ENCODE data around the gene DENND1C. TPM values are rescaled to one million over a fixed set of nuclear protein-coding genes. Genes with fewer than 3 reads are reported as not detected.

DENND1C gene
- total RNA-seq, 1 donor from 2014 or later, result not detected

DNA sequence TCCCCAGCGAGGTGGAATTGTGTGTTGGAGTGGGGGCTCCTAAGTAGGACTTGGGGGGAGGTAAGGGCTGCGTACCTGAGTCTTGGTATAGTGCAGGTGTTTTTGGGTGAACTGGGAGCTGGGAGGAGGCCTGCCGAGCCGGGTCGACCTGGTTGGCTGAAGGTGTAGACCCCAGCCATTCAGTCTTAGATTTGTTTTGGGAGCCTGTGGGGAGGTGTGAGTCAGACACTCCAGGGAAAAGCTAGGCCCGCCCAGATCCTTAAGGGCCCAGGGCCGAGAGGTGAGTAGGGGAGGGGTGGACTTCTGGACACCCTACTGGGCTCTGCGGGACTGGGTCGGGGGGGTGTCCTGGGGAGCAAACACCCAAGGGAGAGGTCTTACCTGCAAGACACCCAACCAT, 16.6 kb downstream of the DENND1C start:
- H3K79me2 ChIP-seq (ENCODE audit: low read depth), result no peaks in the 10 kb centered on the region
- peak overlapping the region; percentile 6 for H3K4me3 Mint-ChIP-seq
- H3K4me3 ChIP-seq, result peak overlapping the region; percentile 56
- no peak overlapping the region for H3K27ac Mint-ChIP-seq
- H3K4me1 ChIP-seq, result peaks cover 5% of the 10 kb centered on the region
- no peak overlapping the region for H3K27ac ChIP-seq
- H3K27me3 Mint-ChIP-seq (ENCODE audit: insufficient read depth, low read depth), result peaks cover 54% of the 10 kb centered on the region
- H4K20me1 ChIP-seq (ENCODE audit: low read depth), result no peaks in the 10 kb centered on the region
- no peaks in the 10 kb centered on the region for H3K9me3 ChIP-seq (ENCODE audit: low read depth)
- no peaks in the 10 kb centered on the region for H3K36me3 Mint-ChIP-seq
- H3K9me3 Mint-ChIP-seq, result peaks cover 4% of the 10 kb centered on the region
- H3K4me1 Mint-ChIP-seq, result peaks cover 10% of the 10 kb centered on the region
- no peak for DNase-seq (ENCODE audit: low spot score)
- no peaks in the 10 kb centered on the region for H3K36me3 ChIP-seq
- H3F3A ChIP-seq (ENCODE audit: low read depth), result peaks cover 13% of the 10 kb centered on the region
- H3K27me3 ChIP-seq, result peaks cover 44% of the 10 kb centered on the region
- H2AFZ ChIP-seq (replicated peaks), result peak overlapping the region; percentile 69
- no peak overlapping the region for H3K9ac ChIP-seq
- TF ChIP-seq EZH2phosphoT487 (IDR thresholded peaks at IDR 0.05) (no peak), EZH2 (IDR thresholded peaks at IDR 0.05) (no peak)
- TF ChIP-seq, protein P1, sequence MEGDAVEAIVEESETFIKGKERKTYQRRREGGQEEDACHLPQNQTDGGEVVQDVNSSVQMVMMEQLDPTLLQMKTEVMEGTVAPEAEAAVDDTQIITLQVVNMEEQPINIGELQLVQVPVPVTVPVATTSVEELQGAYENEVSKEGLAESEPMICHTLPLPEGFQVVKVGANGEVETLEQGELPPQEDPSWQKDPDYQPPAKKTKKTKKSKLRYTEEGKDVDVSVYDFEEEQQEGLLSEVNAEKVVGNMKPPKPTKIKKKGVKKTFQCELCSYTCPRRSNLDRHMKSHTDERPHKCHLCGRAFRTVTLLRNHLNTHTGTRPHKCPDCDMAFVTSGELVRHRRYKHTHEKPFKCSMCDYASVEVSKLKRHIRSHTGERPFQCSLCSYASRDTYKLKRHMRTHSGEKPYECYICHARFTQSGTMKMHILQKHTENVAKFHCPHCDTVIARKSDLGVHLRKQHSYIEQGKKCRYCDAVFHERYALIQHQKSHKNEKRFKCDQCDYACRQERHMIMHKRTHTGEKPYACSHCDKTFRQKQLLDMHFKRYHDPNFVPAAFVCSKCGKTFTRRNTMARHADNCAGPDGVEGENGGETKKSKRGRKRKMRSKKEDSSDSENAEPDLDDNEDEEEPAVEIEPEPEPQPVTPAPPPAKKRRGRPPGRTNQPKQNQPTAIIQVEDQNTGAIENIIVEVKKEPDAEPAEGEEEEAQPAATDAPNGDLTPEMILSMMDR (IDR thresholded peaks at IDR 0.05), result no peak
- H3K4me2 ChIP-seq, result peak overlapping the region; percentile 86

DNA sequence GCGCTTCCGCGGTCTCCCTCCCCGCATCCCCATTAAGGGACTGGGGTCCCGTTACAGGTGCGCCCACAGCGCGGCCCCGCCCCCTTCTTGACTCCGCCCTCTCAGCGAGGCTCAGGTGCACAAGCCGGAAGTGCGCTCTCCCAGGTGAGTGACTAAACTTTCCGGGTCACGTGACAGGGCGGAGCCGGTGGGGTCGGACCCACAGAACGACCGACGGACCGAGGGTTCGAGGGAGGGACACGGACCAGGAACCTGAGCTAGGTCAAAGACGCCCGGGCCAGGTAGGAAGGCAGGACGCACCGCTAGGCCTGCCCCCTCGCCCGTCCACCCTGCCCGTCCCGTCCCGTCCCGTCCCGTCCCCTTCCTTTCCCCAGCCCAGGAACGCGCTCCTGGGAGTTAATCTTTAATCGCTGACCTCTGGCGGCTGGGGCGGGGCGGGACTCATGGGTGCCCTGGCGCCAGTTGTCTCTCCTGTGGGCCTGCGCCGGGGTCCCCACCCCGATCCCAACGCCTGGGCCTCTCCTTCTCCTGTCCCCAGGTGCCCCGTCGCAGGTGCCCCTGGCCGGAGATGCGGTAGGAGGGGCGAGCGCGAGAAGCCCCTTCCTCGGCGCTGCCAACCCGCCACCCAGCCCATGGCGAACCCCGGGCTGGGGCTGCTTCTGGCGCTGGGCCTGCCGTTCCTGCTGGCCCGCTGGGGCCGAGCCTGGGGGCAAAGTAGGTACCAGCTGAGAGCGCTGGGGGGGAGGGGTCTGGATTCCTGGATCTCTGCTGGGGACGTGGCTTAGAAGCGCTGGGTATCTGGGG, 17.3 kb downstream of the DENND1C start, which contains the start of gene CRB3:
Gene CRB3 (plus strand): TSS at position 202 of the 804 bp plus-strand sequence. CDS start 431 bp downstream, at position 633.
- peaks cover 44% of the 10 kb centered on the region for H3K27me3 ChIP-seq
- H3K4me3 ChIP-seq, result peak within 1 kb of the TSS; percentile 56
- Mint-ChIP-seq H3K27me3 (ENCODE audit: insufficient read depth, low read depth) (peaks cover 50% of the 10 kb centered on the region), H3K27ac (no peak within 1 kb of the TSS), H3K9me3 (peaks cover 4% of the 10 kb centered on the region), H3K4me1 (peaks cover 9% of the 10 kb centered on the region), H3K4me3 (peak within 1 kb of the TSS; percentile 6), H3K36me3 (no peaks in the 10 kb centered on the region)
- H3K9ac ChIP-seq, result no peak within 1 kb of the TSS
- H2AFZ ChIP-seq (replicated peaks), result peak within 1 kb of the TSS; percentile 69
- no peaks in the 10 kb centered on the region for H4K20me1 ChIP-seq (ENCODE audit: low read depth)
- TF ChIP-seq, protein P1 (IDR thresholded peaks at IDR 0.05), result no peak
- TF ChIP-seq EZH2phosphoT487 (IDR thresholded peaks at IDR 0.05) (peak; percentile 59), EZH2 (IDR thresholded peaks at IDR 0.05) (peak; percentile 80)
- no peaks in the 10 kb centered on the region for H3K36me3 ChIP-seq
- no peak within 1 kb of the TSS for H3K27ac ChIP-seq
- no peaks in the 10 kb centered on the region for H3K79me2 ChIP-seq (ENCODE audit: low read depth)
- no peaks in the 10 kb centered on the region for H3K9me3 ChIP-seq (ENCODE audit: low read depth)
- peaks cover 13% of the 10 kb centered on the region for H3F3A ChIP-seq (ENCODE audit: low read depth)
- H3K4me2 ChIP-seq, result peak within 1 kb of the TSS; percentile 86
- DNase-seq (ENCODE audit: low spot score), result peak; percentile 53
- H3K4me1 ChIP-seq, result peaks cover 5% of the 10 kb centered on the region

DNA sequence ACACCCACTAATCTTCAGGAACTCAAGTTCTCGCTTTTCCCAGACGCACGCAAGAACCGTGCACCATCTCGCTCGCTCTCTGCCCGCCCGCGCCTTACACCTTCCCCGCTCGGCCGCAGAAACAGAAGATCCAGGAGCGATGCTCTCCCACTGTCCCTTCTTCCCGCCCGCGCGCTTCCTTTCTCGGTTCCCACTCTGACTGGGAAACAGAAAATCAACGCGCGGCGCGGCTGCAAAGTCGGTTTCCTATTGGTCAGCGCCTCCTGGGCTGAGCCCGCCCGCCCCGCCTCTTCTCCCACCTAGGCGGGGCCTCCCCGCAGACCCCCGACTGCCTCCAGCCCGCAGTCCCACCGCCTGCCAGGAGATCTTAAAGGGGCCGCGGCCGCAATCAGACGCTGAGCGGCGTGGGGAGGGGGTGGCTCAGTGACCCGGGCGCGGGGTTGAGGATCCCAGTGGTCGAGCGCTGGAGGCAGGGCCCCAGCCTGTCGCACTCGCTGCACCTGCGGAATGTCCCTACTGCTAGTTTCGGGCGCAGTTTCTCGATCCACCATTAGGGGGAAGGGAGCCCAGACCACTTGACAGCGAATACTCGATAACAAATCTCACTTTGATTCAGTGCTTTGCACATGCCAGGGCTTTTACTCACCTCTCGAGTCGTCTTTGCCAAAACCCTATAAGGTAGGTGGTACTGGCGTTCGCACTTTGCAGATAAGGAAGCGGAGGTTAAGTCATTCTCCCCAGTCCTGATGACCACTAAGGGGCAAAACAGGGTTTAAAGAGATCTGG, 21.3 kb downstream of the DENND1C start:
- H3K4me3 Mint-ChIP-seq, result peak overlapping the region; percentile 94
- DNase-seq (ENCODE audit: low spot score), result peak; percentile 100
- peaks cover 6% of the 10 kb centered on the region for H3K9me3 Mint-ChIP-seq
- TF ChIP-seq EZH2 (IDR thresholded peaks at IDR 0.05), result no peak
- TF ChIP-seq, protein P1 (IDR thresholded peaks at IDR 0.05), result peak; percentile 67
- Histone ChIP-seq H3F3A (ENCODE audit: low read depth) (peaks cover 13% of the 10 kb centered on the region), H4K20me1 (ENCODE audit: low read depth) (no peaks in the 10 kb centered on the region), H3K9me3 (ENCODE audit: low read depth) (no peaks in the 10 kb centered on the region), H3K4me3 (peak overlapping the region; percentile 76), H3K27me3 (peaks cover 48% of the 10 kb centered on the region), H3K4me1 (peaks cover 5% of the 10 kb centered on the region), H3K79me2 (ENCODE audit: low read depth) (no peaks in the 10 kb centered on the region), H3K36me3 (no peaks in the 10 kb centered on the region), H3K9ac (no peak overlapping the region), H3K4me2 (peak overlapping the region; percentile 95), H3K27ac (no peak overlapping the region), H2AFZ (replicated peaks) (peak overlapping the region; percentile 64)
- peaks cover 35% of the 10 kb centered on the region for H3K27me3 Mint-ChIP-seq (ENCODE audit: insufficient read depth, low read depth)
- peaks cover 10% of the 10 kb centered on the region for H3K36me3 Mint-ChIP-seq
- H3K4me1 Mint-ChIP-seq, result peaks cover 20% of the 10 kb centered on the region
- peak overlapping the region; percentile 87 for H3K27ac Mint-ChIP-seq

All from neural progenitor cell (in vitro differentiated cells).